SK-N-MC (cell line): ENCODE measurements around the gene P2RY13.

Source experiments
- DNase-seq: peaks from one replicate; pipeline ENCODE4 v3.0.0-alpha.2; 2011; ENCODE audit warnings: low read depth, low spot score
- H3K27ac ChIP-seq: fragments of 200-600 bp; sonication (generic); 2 replicates; pipeline ENCODE4 v1.5.1; 2016; ENCODE audit warnings: mixed run types
- H3K36me3 ChIP-seq: fragments of 200-600 bp; sonication (generic); 2 replicates; pipeline ENCODE4 v1.6.1; 2017; ENCODE audit warnings: antibody characterized with exemption, low read length, mixed read lengths; ENCODE audit not compliant: insufficient read depth
- H3K4me3 ChIP-seq: fragments of 200-600 bp; sonication (generic); 2 replicates; pipeline ENCODE4 v1.5.1; 2016
- H3K9ac ChIP-seq: fragments of 200-600 bp; sonication (generic); 2 replicates; pipeline ENCODE4 v1.8.0; 2017; ENCODE audit warnings: mixed run types, mixed read lengths; ENCODE audit not compliant: insufficient read length
- H3K9me3 ChIP-seq: fragments of 200-600 bp; sonication (generic); 2 replicates; pipeline ENCODE4 v1.6.1; 2017; ENCODE audit warnings: low read depth, mild to moderate bottlenecking, antibody characterized with exemption, low read length, moderate library complexity, mixed read lengths
- EZH2 ChIP-seq: fragments of 200-600 bp; sonication (generic); IDR thresholded peaks from one replicate; pipeline ENCODE4 v1.6.1; 2017; ENCODE audit warnings: antibody characterized with exemption
- FOXP2 ChIP-seq: optimal IDR thresholded peaks from 2 replicates; pipeline ENCODE3; 2011; ENCODE audit warnings: mild to moderate bottlenecking, moderate library complexity; ENCODE audit not compliant: insufficient read depth; ENCODE audit errors: extremely low read length, control extremely low read depth
- POLR2AphosphoS5 ChIP-seq: IDR thresholded peaks from 2 replicates; pipeline ENCODE4 v1.6.1; 2012; ENCODE audit warnings: mild to moderate bottlenecking, low read depth, low read length, borderline replicate concordance

Gene P2RY13

GRCh38 chr3:151329363-151329762 is at the start of gene P2RY13:
P2RY13 (minus strand) TSS chr3:151329549; CDS start chr3:151329528, 21 bp downstream.
- no peak for DNase-seq
- TF ChIP-seq FOXP2, result no peak
- Histone ChIP-seq H3K27ac (no peak within 1 kb of the TSS), H3K9ac (no peak within 1 kb of the TSS), H3K4me3 (no peak within 1 kb of the TSS), H3K9me3 (no peaks in the 10 kb centered on the region), H3K36me3 (no peaks in the 10 kb centered on the region)

- Histone ChIP-seq H3K27ac (no peak overlapping the region), H3K9ac (no peak overlapping the region), H3K4me3 (no peak overlapping the region)
Measured at GRCh38 chr3:151377768-151378385, 48.5 kb upstream of the P2RY13 start.

GRCh38 chr3:151372063-151372820 is 42.9 kb upstream of the P2RY13 start:
- no peak overlapping the region for H3K9ac ChIP-seq
- no peak for DNase-seq
- H3K4me3 ChIP-seq, result no peak overlapping the region
- H3K36me3 ChIP-seq, result no peaks in the 10 kb centered on the region
- H3K27ac ChIP-seq, result no peak overlapping the region
- no peaks in the 10 kb centered on the region for H3K9me3 ChIP-seq
- TF ChIP-seq POLR2AphosphoS5 (no peak), EZH2 (no peak), FOXP2 (no peak)

More at GRCh38 chr3:151377768-151378385, 48.5 kb upstream of the P2RY13 start:
- DNase-seq, result no peak
- TF ChIP-seq POLR2AphosphoS5 (no peak), EZH2 (no peak), FOXP2 (no peak)
- H3K36me3 ChIP-seq, result no peaks in the 10 kb centered on the region
- no peaks in the 10 kb centered on the region for H3K9me3 ChIP-seq

- H3K9ac ChIP-seq, result no peak overlapping the region
- H3K4me3 ChIP-seq, result no peak overlapping the region
- TF ChIP-seq FOXP2, result no peak
- no peak for TF ChIP-seq EZH2
- no peak for TF ChIP-seq POLR2AphosphoS5
- no peaks in the 10 kb centered on the region for H3K9me3 ChIP-seq
- H3K36me3 ChIP-seq, result no peaks in the 10 kb centered on the region
- DNase-seq, result no peak
- H3K27ac ChIP-seq, result no peak overlapping the region
Measured at GRCh38 chr3:151371526-151371925, 42.2 kb upstream of the P2RY13 start.

- H3K27ac ChIP-seq, result no peak overlapping the region
- H3K36me3 ChIP-seq, result no peaks in the 10 kb centered on the region
- H3K9ac ChIP-seq, result no peak overlapping the region
- H3K4me3 ChIP-seq, result no peak overlapping the region
- DNase-seq, result no peak
- TF ChIP-seq FOXP2 (no peak), EZH2 (no peak), POLR2AphosphoS5 (no peak)
- H3K9me3 ChIP-seq, result no peaks in the 10 kb centered on the region
Measured at GRCh38 chr3:151367448-151367847, 38.1 kb upstream of the P2RY13 start.

GRCh38 chr3:151366993-151367392 is 37.6 kb upstream of the P2RY13 start:
- Histone ChIP-seq H3K27ac (no peak overlapping the region), H3K9me3 (no peaks in the 10 kb centered on the region), H3K36me3 (no peaks in the 10 kb centered on the region), H3K9ac (no peak overlapping the region), H3K4me3 (no peak overlapping the region)
- no peak for DNase-seq
- TF ChIP-seq POLR2AphosphoS5 (no peak), FOXP2 (no peak), EZH2 (no peak)

- Histone ChIP-seq H3K9me3 (no peaks in the 10 kb centered on the region), H3K27ac (no peak overlapping the region), H3K36me3 (no peaks in the 10 kb centered on the region), H3K9ac (no peak overlapping the region), H3K4me3 (no peak overlapping the region)
- no peak for DNase-seq
- no peak for TF ChIP-seq FOXP2
- no peak for TF ChIP-seq POLR2AphosphoS5
- no peak for TF ChIP-seq EZH2
Measured at GRCh38 chr3:151362751-151363174, 33.4 kb upstream of the P2RY13 start.

GRCh38 chr3:151357463-151357850 is 28.1 kb upstream of the P2RY13 start:
- no peak overlapping the region for H3K4me3 ChIP-seq
- no peaks in the 10 kb centered on the region for H3K9me3 ChIP-seq
- TF ChIP-seq EZH2 (no peak), POLR2AphosphoS5 (no peak), FOXP2 (no peak)
- no peak overlapping the region for H3K9ac ChIP-seq
- no peak overlapping the region for H3K27ac ChIP-seq
- DNase-seq, result no peak
- H3K36me3 ChIP-seq, result no peaks in the 10 kb centered on the region
